Muscle of leg (tissue), 11 donors: ENCODE measurements around the gene RNASE4. TPM values are rescaled to one million over a fixed set of nuclear protein-coding genes. Genes with fewer than 3 reads are reported as not detected.
"Not testable (repeated sequence)": the region's sequence is repeated elsewhere in the genome, so short reads cannot be mapped to it uniquely, and the experiment has no call there.

Experiments used
- DNase-seq: peaks from one replicate; pipeline ENCODE4 v3.0.0; 2013
- H3K27ac ChIP-seq: one replicate; pipeline ENCODE4 v1.5.1; 2013; ENCODE audit warnings: mild to moderate bottlenecking, low read length, control low read depth
- H3K27me3 ChIP-seq: one replicate; pipeline ENCODE4 v1.6.1; 2013; ENCODE audit warnings: low read length; ENCODE audit not compliant: control insufficient read depth, insufficient read depth
- H3K36me3 ChIP-seq: one replicate; pipeline ENCODE4 v1.6.1; 2013; ENCODE audit warnings: low read length; ENCODE audit not compliant: control insufficient read depth, insufficient read depth
- H3K4me1 ChIP-seq: one replicate; pipeline ENCODE4 v1.6.1; 2013; ENCODE audit warnings: low read length; ENCODE audit not compliant: control insufficient read depth, insufficient read depth
- H3K4me3 ChIP-seq: one replicate; pipeline ENCODE4 v1.5.1; 2013; ENCODE audit warnings: low read length, control low read depth
- H3K9me3 ChIP-seq: replicated peaks from 2 replicates; pipeline ENCODE4 v1.6.1; 2013; ENCODE audit warnings: low read depth, low read length; ENCODE audit not compliant: control insufficient read depth
- WGBS: methylation state at CpG from one replicate; pipeline ENCODE4 v1.1.5; 2013; ENCODE audit warnings: missing lambda C conversion rate; ENCODE audit not compliant: insufficient coverage; 5-methylcytosine and 5-hydroxymethylcytosine counted together
- polyA plus RNA-seq, 8 donors: library from polyadenylated mRNA; unstranded; fragments of 120-200 nt; gene quantifications; one replicate each; pipeline versions ENCODE4 v1.2.1 to v1.2.3, GENCODE V29; 2013; ENCODE audit warnings: inconsistent platforms in 1 of 8, low replicate concordance in 1 of 8; ENCODE audit not compliant: insufficient read length in 8 of 8, insufficient read depth in 1 of 8
- total RNA-seq: library from RNA; stranded (reverse); fragments of 120-200 nt; gene quantifications from one replicate; pipeline ENCODE4 v1.2.4, GENCODE V29; 2013

RNASE4 gene
- total and polyA plus RNA-seq, 9 donors = 2.4 to 18.4 (median 5.5) TPM

DNA sequence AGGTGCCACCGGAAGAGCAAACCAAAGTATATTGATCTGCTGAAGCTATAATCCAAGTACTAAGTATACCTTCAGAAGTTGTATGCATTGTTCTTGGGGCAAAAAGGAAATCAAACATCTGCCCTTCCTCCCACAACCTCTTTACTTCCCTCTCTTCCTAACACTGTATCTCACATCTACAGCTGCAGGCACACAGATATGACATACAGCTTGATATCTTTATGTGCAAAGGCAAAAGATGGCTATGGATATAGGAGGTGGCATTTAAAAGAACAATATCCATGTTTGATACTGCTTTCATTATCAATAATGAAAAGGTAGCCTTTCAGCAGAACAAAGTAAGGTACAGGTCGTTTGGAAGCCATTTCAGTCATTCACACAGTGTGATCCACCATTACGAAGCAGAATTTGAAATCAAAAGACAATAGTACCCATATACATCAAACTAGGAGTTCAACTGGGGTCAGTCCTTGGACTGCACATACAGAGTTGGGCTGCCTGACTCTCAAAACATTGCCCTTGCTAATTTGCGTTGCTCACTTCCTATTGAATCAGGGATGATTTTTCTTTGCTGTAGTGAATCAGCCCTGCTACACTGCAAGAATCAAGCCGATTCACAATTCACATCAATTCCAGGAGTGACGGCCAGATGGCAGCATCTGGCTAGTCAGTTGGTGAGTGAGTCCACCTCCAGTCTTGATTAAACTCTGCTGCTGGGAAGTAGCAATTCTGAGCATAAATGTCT lies 13.1 kb downstream of the RNASE4 start:
- Histone ChIP-seq H3K27ac (no peak overlapping the region), H3K27me3 (no peaks in the 10 kb centered on the region), H3K36me3 (no peaks in the 10 kb centered on the region), H3K9me3 (no peaks in the 10 kb centered on the region), H3K4me3 (no peak overlapping the region), H3K4me1 (no peaks in the 10 kb centered on the region)
- DNase-seq = peak; percentile 67
- 20% methylated on average over 1 of the region's 6 CpGs for WGBS

DNA sequence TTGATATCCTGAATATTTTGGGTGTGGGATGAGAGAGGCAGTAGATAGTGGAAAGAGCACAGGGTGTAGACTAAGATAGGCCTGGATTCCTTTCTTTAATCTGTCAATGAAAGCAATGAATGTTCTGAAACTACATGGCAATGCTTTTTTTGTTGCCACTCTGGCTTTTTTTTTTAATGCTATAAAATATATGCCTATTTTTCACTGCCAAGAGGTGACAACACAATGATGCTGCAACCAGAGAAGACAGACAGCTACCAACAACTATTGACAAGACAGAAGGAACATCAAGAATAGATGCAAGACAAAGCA lies 13.6 kb downstream of the RNASE4 start:
- Histone ChIP-seq H3K4me1 (no peaks in the 10 kb centered on the region), H3K9me3 (no peaks in the 10 kb centered on the region), H3K4me3 (no peak overlapping the region), H3K27me3 (no peaks in the 10 kb centered on the region), H3K27ac (no peak overlapping the region), H3K36me3 (no peaks in the 10 kb centered on the region)
- DNase-seq = no peak

DNA sequence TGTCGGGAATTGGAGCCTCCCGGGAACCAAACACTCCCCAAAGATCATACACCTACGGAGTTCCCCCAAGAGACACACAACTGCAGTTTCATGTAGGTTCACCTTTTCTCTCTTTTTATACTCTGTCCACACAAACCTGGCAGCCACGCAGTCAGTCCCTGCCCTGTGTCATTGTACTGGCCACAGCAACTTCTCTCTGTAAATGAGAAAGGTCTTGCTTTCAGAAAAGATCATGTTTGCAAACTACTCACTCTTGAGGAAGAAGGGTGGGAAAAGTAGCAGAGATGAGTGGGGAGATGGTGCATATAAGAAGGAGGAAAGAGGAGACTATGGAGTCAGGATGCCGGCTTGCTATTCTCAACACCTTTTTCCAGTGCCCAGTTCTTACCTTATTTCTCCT lies 14.6 kb downstream of the RNASE4 start:
- Histone ChIP-seq H3K4me3 (no peak overlapping the region), H3K36me3 (no peaks in the 10 kb centered on the region), H3K27ac (no peak overlapping the region), H3K27me3 (no peaks in the 10 kb centered on the region), H3K9me3 (no peaks in the 10 kb centered on the region), H3K4me1 (no peaks in the 10 kb centered on the region)
- no CpG with 5 or more reads among the region's 5 CpGs for WGBS
- DNase-seq = no peak

DNA sequence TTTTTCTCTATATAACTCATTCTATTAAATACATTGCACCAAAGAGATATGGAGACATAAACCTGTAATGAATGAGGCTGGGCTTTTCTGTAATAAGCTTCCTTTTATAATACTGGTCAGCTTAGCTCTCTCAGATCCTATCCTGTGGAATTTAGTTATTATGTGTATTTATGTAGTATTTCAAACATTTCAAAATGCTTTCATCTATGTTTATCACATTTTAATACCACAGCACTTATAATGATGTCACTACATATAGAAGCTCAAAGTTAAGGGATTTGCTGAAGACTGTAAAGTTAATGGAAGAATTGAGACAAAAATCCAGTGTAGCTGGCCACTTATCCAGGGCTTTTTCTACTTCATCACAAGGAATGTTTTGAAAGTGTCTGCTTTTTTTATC lies 15.6 kb downstream of the RNASE4 start:
- no peaks in the 10 kb centered on the region for H3K4me1 ChIP-seq
- no peak for DNase-seq
- H3K27me3 ChIP-seq = no peaks in the 10 kb centered on the region
- H3K36me3 ChIP-seq = no peaks in the 10 kb centered on the region
- H3K9me3 ChIP-seq = no peaks in the 10 kb centered on the region
- no peak overlapping the region for H3K4me3 ChIP-seq
- H3K27ac ChIP-seq = no peak overlapping the region

DNA sequence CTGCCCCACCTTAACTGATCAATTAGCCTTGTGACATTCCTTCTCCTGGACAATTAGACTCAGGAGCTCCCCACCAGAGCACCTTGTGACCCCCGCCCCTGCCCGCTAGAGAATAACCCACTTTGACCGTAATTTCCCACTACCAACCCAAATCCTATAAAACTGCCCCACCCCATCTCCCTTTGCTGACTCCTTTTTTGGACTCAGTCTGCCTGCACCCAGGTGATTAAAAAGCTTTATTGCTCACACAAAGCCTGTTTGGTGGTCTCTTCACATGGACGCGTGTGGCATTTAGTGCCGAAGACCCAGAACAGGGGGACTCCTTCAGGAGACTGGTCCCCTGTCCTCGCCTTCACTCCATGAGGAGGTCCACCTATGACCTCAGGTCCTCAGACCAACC lies 16.6 kb downstream of the RNASE4 start:
- DNase-seq, H3K36me3 ChIP-seq, H3K9me3 ChIP-seq, H3K4me3 ChIP-seq, H3K27me3 ChIP-seq, H3K4me1 ChIP-seq, H3K27ac ChIP-seq: not testable (repeated sequence)
- 99% methylated on average over 7 of the region's 7 CpGs for WGBS

DNA sequence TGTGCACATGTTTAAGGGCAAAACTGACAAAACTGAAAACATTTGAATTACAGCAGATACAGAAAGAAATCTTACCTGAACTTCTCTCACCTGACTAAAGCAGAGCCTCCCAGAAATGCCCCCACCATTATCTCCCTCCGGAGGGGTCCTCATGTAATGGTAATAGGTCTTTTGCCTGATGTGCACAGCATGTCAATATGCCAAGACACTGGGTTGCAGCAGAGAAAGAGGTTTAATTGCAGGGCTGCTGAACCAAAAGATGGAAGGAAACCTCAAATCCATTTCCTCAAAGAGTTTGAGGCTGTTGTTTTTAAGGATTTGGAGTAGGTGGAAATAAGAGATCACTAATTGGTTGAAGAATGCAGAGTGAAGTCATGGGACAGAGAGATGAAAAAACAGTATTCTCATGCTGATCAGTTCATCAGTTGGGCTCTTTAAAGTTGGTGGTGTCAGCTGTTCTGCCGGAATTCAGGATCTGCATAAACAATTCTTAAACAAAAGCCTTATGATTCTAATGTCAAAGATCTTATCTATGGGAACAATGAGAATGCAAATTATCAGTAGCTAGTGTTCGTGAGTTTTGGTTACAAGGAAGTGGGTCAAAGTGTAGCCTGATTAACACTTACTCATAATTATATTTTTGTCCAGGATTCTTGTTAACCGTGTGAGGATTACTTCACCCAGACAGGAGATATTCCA lies 22.4 kb downstream of the RNASE4 start:
- Histone ChIP-seq H3K27me3 (no peaks in the 10 kb centered on the region), H3K36me3 (no peaks in the 10 kb centered on the region), H3K4me3 (no peak overlapping the region), H3K9me3 (no peaks in the 10 kb centered on the region), H3K4me1 (no peaks in the 10 kb centered on the region), H3K27ac (no peak overlapping the region)
- no peak for DNase-seq
- WGBS = no CpG with 5 or more reads among the region's 4 CpGs

DNA sequence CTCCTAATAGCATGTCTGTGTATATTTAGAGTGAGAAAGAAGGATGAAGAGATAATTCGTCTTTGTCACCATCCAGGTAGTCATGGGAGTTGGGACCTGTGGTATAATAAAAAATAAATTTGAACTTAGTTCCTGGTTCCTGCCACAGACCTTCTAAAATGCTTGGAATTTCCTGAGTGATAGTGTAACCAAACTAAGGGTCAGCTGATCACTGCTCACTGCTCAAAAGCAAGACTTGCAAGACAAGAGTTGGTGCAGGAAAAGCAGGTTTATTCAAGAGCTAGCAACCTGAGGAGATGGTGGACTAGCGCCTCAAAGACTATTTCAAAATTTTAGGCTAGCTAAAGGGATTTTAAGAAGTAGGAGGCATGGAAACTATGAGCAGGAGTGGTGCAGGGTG lies 23.3 kb downstream of the RNASE4 start:
- 71% methylated on average over 1 of the region's 2 CpGs for WGBS
- H3K27ac ChIP-seq = no peak overlapping the region
- no peak overlapping the region for H3K4me3 ChIP-seq
- H3K27me3 ChIP-seq = no peaks in the 10 kb centered on the region
- no peak for DNase-seq
- H3K9me3 ChIP-seq = no peaks in the 10 kb centered on the region
- no peaks in the 10 kb centered on the region for H3K4me1 ChIP-seq
- no peaks in the 10 kb centered on the region for H3K36me3 ChIP-seq

DNA sequence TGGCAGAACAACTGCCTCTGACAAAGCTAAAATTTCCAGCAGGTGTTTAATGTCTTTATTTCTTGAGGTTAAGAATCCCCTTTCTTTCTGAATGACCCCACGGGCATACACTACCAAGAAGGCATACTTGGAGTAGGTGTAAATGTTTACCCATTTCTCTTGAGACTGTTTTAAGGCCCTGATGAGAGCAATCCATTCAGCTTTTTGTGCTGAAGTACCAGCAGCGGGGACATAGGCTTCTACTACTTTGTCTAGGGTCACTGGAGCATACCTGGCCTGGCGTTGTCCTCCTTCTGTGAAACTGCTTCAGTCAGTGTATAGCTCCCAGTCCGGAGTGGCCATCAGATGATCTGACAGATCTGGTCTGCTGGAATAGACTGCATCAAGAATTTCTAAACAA lies 26.9 kb downstream of the RNASE4 start:
- Histone ChIP-seq H3K4me1 (peaks cover 3% of the 10 kb centered on the region), H3K36me3 (no peaks in the 10 kb centered on the region), H3K27ac (no peak overlapping the region), H3K9me3 (no peaks in the 10 kb centered on the region), H3K4me3 (no peak overlapping the region), H3K27me3 (no peaks in the 10 kb centered on the region)
- WGBS = 33% methylated on average over 2 of the region's 4 CpGs
- no peak for DNase-seq

DNA sequence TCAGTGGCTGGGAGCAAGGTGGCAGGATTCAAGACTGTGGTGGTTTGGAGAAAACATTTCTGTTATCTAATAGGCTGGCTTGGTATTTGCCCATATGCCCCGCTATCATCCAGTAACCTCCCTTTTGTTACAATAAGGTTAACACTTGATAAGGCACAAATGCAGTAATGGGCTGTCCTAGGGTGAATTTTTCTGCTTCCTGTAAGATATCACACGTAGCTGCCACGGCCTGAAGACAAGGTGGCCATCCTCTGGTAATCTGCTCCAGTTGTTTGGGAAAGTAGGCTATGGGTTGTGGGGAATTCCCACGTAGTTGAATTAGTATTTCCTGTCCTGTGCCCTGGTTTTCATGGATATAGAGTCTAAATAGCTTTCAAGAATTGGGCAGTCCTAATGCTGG lies 27.3 kb downstream of the RNASE4 start:
- WGBS = 67% methylated on average over 1 of the region's 4 CpGs
- DNase-seq = no peak
- Histone ChIP-seq H3K4me1 (peaks cover 3% of the 10 kb centered on the region), H3K27me3 (no peaks in the 10 kb centered on the region), H3K27ac (no peak overlapping the region), H3K36me3 (no peaks in the 10 kb centered on the region), H3K4me3 (no peak overlapping the region), H3K9me3 (no peaks in the 10 kb centered on the region)

DNA sequence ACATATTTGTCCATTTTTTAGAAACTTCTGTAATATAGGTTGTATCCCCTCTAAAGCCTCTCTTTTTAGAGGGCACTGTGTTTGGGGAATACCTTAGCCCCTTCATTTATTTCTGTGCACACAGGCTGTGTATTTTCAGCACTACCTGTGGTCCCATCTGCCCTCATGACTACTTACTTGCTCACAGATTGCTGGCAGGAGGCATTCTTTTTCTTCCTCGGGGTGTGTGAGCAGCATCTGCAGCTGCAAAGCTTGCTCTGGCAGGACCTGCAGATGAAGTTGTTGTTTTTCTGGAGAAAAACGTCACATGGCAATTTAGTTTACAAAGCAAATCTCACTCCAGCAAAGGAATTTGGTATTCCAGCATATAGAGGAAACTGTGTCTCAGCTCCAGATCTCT lies 28.5 kb downstream of the RNASE4 start:
- DNase-seq = peak; percentile 19
- no CpG with 5 or more reads among the region's 2 CpGs for WGBS
- Histone ChIP-seq H3K36me3 (no peaks in the 10 kb centered on the region), H3K27me3 (no peaks in the 10 kb centered on the region), H3K27ac (no peak overlapping the region), H3K4me1 (peaks cover 3% of the 10 kb centered on the region), H3K4me3 (no peak overlapping the region), H3K9me3 (no peaks in the 10 kb centered on the region)
